H1 (cell line): ENCODE measurements around the gene SPINT1. TPM values are rescaled to one million over a fixed set of nuclear protein-coding genes. Genes with fewer than 3 reads are reported as not detected.

Source experiments
- CHD1 ChIP-seq: IDR thresholded peaks from 2 replicates; pipeline ENCODE4 v1.6.1; 2012; ENCODE audit warnings: low read depth, low read length, improper control_type of control experiment
- CHD7 ChIP-seq: fragments of 300-600 bp; sonication (generic); IDR thresholded peaks from 2 replicates; pipeline ENCODE4 v1.7.1; 2012; ENCODE audit warnings: low read length, moderate library complexity, mild to moderate bottlenecking, inconsistent platforms; ENCODE audit not compliant: insufficient replicate concordance
- E2F6 ChIP-seq: IDR thresholded peaks from 2 replicates; pipeline ENCODE4 v1.6.1; 2012; ENCODE audit warnings: inconsistent platforms
- JUND ChIP-seq: IDR thresholded peaks from 2 replicates; pipeline ENCODE4 v1.6.1; 2011; ENCODE audit warnings: mild to moderate bottlenecking, improper control_type of control experiment, low read length
- MAX ChIP-seq: IDR thresholded peaks from 2 replicates; pipeline ENCODE4 v1.6.1; 2012; ENCODE audit warnings: inconsistent platforms
- POLR2AphosphoS5 ChIP-seq: IDR thresholded peaks from 2 replicates; pipeline ENCODE4 v1.6.1; 2011; ENCODE audit warnings: low read depth, low read length
- TAF7 ChIP-seq: optimal IDR thresholded peaks from 2 replicates; pipeline ENCODE3; 2011; ENCODE audit warnings: low read depth, mild to moderate bottlenecking, inconsistent platforms, low read length, moderate library complexity, borderline replicate concordance
- USF2 ChIP-seq: IDR thresholded peaks from 2 replicates; pipeline ENCODE4 v1.6.1; 2011; ENCODE audit warnings: low read length, improper control_type of control experiment
- polyA plus RNA-seq, 7 experiments: library from polyadenylated mRNA; depleted of rRNA in 3 of 7; stranded (reverse) in 5 of 7; unstranded in 2 of 7; fragments of >200 nt in 5 of 7; fragments of 200-250 nt in 2 of 7; gene quantifications; 1 replicate in 5 of 7; 2 replicates in 1 of 7; 4 replicates in 1 of 7; pipeline versions ENCODE4 v1.2.1 to v1.2.3, GENCODE V29; 2011 to 2013; ENCODE audit warnings: missing spikeins in 2 of 7, mixed read lengths in 2 of 7
- total RNA-seq: library from RNA; stranded (reverse); fragmentation: NEBNext Ultra II Directional; extraction: Animal tissue kit (Norgen Biotek cat#: 25700); gene quantifications from 2 replicates; pipeline ENCODE4 v1.2.1, GENCODE V29; 2021

The SPINT1 gene
- total and polyA plus RNA-seq, 2 of the 8 experiments (the other 6 are each of a cell fraction or from before 2014, with no cell fraction given) = 117 to 155 TPM

GRCh38 chr15:40899536-40900207, 55.8 kb downstream of the SPINT1 start (continued):
- TF ChIP-seq POLR2AphosphoS5 = no peak
- no peak for TF ChIP-seq USF2
- no peak for TF ChIP-seq TAF7
- no peak for TF ChIP-seq JUND
- TF ChIP-seq CHD1 = no peak
- no peak for TF ChIP-seq CHD7
- TF ChIP-seq E2F6 = no peak
- TF ChIP-seq MAX = no peak
